NCI-H1436 treated with DMSO at 0.1 percent for 48 hours (cell line): ENCODE results near the gene IRX1.

Experiments used
- DNase-seq: peaks from one replicate; lab custom pipeline; 2025; lab: John Stamatoyannopoulos, UW

Gene IRX1

DNA sequence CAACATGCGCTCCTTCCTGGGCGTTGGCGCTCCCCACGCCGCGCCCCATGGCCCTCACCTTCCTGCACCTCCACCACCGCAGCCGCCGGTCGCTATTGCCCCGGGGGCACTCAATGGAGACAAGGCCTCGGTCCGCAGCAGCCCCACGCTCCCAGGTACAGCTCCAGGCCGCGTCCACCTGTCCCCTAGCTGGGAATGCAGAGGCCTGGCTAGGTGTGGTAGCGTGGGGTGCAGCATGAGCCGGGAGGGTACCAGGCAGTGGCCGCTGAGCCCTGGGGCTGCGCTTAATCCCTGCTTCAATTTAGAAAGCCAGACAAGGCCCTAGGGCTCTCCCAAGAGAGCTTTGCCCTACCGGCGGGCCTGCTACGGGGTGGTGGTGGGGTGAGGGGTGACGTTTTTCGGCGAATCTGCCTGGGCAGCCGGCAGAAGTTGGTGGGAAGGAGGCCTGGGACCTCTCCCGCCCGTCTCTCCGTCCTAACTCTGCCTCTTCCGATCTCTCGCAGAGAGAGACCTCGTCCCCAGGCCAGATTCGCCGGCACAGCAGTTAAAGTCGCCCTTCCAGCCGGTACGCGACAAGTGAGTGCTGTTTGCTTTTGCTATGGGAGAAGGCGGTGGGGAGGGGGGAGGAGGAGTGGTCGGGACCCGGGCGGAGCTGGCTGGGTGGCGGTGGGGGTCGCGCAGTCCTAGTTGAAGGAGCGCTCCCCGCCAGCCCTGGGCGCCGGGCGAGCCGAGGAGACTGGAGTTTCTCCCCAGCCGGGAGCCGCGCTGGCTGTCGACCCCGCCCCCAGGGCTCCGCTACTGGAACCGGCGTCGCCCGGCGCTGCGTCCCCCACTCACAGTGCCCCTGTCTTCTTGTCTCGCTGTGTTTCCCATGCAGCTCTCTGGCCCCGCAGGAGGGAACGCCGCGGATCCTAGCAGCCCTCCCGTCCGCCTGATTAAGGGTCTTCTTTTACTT lies 4.8 kb downstream of the IRX1 start:
- DNase-seq: no peak

DNA sequence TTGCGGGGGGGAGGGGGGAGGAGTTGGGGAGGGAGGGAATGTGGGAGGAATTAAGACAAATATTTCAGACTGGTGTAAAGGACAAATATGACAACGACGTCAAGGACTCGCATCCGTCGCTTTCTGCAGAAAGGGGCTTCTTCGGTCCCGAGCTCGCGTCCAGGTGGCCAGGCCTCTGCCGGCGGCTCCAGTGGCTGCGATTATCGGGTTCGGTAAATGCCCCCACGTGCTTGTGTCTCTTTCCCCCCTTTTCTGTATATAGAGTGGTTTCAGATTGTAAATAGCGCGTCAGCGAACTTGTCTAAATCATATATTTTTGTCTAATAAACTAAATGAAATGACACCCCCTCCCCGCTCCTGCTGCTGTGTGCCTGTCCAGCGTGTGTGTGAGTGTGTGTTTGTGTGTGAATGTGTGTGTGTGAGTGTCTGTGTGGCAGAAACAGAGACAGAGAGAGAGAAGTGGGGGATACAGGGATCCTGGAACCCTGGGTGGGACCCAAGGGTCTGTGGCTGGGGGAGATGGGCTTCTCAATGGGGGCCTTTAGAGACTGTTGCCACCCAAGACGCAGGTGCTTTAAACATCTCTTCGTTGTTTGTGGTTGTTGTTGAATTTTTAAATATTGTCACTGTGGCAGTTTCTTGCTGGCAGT lies 5.6 kb downstream of the IRX1 start:
- DNase-seq: no peak

DNA sequence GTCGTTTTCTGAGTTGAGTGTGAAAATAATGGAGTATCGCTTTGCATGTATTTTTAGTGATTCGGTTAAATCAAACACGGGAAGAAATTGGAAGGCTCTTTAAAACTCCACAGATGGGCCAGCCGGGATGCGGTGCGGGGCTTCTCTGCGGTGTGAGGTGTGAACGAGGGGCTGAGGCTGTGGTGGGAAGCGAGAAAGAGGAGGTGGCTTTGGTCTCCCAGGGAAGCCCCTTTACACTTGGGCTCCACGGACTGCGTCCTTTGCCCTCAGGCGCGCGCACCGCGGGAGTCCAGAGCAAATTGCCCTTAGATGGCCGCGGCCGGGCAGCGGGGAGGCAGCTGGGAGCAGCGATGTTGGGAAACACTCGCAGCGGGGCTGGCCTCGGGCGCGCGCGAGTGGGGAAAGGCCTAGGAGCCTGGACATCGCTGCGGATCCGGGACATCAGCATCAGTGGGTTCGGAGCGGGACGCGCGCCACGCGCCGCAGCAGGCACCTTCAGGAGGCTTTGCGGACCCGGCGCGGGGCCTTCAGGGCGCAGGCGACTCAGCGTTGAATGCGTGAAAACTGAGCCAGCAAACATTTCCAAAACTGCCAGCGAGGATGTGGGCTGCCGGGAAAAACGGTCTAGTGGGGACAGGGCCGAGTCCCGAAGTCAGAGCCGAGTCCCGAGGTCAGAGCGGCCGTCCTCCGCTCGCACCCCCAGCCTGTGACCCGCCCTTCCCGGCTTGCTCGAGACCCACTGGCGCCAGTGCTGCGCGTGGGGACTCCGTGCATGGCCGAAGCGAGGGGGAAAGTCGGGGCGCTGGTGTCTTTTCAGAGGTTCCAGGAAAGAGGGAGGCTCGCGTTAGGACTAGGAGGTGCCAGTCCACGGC lies 6.5 kb downstream of the IRX1 start:
- DNase-seq: no peak

DNA sequence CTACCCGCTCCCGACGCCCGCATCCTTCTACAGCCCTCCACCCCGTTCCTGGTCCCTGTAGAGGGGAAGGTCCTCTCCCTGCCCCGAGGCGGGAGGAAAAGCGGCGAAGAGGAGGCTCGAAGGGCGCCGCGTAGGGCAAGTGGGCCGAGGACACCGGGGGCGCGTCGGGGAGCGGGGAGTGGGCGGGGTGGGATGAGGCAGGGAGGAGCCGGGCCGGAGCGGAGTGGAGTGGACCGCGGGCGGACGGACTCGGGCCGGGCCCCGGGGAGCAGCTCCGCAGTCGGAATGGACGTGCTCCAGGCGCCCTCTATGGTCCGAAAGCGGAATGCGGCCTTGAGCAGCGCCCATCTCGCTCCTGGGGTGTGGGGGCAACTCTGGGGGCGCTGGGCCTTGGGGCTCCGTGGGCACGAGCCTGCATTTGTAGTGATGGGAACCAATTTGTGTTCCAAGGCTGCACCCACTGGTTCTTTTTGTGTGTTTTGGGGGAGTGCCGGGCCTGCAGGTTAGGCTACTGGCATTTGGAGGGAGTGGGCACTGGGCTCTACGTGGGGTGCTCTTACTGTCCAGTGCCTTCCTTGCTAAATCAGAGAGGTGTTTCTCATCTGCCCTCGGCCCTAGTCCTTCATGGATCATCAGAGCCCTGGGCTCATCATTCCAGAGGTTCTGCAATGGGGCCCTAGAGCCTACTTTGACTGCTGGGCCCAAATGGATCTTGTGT lies 7.3 kb downstream of the IRX1 start:
- DNase-seq: no peak

DNA sequence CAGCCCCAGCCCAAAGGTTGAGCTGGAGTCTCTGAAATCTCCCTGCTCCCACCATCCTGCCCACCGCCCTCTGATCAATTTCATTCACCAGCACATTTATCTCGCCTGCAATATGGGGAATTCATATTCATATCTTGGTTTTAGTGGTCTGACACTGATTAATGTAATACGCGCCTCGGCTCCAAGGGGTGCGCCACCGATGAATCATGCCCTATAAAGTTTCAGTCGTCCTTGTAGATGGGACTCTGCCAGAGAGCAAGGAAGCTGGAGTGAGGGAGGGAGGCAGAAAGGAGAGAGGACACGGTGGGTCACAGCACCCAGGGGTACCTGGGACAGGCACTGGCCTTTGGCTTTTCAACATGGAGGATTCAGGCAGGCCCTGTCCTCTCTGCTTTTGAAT lies 8.9 kb downstream of the IRX1 start:
- no peak for DNase-seq

DNA sequence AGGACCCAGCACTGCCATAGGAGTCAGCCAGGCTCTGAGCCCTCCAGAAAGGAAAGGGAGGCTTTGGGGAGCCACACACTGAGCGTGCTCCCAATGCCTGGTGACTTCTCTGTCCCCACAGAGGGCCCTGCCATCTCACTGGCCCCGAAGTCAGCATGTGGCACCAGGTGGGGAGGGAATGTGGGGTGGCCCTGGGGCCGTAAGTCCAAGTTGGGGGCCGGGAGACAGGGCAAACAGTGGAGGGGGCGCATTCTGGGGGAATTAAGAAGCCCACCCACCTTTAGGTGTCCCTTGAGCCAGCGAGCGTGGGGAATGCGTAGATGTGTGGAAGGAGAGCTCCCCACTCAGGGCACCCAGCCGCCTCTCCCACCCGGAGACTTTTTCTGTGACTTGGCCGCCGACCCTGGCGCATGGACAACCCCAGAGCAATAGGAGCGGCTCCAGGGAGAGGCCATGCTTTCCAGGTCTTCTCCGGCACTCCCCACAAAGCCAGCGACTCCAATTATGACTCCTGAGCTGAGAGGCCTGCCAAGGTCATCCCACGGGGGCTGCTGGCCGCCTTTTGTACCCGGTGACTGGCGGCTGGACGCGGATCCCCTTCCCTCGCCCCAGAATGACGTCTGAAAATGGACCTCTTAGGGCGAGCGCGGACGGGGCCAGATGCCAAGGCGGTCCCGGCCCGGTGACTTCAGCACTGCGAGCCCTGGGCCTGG lies 9.8 kb downstream of the IRX1 start:
- DNase-seq: no peak

DNA sequence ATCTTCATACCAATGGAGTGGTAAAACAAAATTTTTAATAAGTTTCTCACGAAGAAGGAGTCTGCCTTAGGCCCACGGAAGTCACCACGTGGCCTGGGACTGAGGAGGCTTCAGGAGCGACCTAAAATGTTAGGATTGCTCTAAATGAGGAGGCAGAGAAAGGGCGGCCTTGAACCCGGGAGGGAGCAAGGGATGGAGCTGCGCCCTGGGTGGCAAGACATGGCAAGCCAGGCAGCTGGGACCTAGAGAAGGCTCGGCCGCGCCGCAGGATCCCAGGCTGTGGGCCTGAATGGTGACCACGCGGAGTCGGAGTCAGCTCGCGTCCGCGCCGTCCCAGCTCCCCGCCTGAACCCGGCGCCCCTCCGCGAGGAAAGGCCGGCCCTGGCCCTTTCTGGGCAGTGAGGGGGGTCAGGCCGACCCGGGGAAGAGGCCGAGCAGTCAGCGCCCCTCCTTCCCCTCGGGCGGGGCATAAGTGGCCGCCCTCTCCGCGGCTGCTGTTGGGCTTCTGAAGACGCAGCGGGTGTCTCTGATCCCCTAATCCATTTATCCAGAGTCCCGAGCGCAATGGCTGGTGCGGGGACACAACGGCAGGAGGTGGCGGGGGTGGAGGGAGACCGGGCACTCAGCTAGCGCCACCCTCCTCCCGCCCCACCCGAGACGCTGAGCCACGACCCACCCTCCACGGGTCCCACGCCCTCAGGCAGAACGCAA lies 10.6 kb downstream of the IRX1 start:
- DNase-seq: no peak

DNA sequence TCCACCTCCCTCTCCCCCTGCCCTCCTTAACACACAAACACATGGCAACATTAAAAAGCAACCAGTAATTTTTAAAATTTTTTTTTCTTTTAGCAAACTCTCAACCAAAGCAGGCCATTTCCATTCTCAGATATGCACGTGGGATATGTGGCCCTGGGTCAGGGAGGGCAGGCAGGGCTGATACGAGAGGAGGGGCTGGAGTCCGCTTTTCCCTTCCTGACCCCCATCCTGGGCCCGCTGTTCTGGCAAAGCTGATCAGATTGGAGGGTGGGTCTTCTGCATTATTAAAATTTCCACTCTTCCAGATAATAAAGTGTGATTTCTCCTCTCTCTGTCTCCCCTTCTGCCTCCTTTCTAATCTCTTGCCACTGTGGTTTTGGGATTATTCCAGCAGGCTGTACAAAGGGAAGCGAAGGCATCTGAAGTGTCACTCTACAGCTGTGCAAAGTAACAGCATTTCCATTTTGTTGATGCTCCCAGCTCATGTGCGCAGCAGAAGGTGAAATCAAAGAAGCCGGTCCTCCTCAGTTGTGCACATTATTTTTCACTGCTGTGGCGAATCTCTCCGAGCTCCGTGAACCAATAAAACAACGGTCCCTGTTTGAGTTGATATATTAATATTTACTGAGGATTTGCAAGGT lies 12.0 kb downstream of the IRX1 start:
- no peak for DNase-seq

DNA sequence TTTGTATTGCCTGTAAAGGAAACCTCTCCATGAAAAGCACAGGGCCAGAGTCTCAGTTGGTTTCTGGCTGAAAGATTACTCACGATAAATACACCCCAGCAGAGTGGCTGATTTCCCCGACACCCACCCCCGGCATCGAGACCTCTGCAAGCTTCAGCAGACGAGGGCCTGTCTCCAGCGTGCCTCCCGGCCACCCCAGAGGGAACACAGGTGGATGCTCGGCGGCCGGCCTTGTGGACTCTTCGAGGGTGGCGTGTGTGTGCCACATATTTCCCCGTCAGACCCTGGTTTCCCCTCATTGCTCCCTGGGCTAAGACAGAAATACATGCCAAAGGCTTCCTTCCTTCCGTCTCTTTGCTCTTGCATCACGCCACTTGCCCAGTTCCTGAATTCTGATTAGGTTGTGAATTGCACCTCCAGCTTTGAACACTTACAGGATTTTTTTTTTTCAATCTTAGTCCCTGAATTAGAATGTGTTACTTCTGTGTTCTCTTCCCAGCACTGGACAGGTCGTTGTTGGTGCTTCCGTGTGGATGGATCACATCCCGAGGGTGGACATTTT lies 13.6 kb downstream of the IRX1 start:
- DNase-seq: no peak

DNA sequence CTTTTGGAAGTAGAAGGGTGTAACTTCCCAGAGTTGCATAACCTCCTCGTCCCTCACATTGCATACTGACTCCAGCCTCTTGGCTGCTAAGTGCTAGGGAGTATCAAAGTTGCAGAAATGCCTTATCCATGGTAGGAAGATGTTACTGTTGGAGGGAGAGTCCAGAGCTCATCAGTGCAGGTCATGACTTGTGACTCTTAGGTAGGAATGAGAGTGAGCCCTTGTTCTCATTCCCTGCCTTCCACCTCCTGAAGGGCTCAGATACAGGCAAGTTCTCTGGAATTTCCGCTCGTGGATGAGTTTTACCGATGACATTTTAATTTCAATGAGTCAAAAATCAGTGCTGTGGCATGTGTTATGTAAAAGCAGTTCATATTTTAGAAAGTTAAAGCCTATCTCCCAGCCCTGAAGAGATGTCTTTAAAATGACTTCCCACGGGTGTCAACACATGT lies 17.0 kb downstream of the IRX1 start:
- no peak for DNase-seq

DNA sequence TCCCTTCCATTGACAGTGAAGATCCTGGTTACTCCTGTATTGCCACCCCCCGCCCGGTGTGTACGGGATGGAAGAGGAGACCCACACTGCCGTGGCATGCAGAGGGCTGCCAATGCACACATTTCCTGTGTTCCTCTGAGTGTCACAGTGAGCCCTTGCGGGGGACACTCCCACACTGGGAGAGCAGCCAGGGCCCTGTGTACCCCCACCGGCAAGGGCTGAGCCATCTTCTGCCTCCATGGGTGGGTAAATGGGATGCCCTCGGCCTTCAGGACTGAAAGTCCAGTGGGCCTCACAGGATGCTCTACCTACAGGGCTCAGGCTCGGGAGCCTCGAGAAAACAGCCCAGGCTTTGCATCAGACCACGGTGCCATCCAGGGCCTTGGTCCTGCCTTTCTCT lies 18.1 kb downstream of the IRX1 start:
- no peak for DNase-seq

DNA sequence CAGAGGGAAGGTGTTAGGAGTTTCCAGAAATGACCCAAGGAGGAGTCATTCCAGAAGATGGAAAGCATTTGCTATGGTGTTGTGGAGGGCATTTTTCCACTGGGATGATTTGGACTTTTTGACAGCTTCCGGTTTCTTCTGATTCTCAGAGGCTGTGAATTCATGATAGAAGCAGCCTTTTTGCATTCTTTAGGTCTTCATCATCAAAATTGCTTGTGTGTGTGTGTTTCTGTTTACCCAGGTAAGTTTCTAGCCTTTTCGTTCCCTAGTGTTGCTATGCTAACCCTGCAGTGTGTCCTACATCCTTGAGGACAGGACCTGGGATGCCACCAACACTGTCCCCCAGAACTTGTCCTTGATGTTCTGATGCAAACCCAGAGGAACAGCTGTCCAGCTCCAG lies 19.6 kb downstream of the IRX1 start:
- DNase-seq: no peak

DNA sequence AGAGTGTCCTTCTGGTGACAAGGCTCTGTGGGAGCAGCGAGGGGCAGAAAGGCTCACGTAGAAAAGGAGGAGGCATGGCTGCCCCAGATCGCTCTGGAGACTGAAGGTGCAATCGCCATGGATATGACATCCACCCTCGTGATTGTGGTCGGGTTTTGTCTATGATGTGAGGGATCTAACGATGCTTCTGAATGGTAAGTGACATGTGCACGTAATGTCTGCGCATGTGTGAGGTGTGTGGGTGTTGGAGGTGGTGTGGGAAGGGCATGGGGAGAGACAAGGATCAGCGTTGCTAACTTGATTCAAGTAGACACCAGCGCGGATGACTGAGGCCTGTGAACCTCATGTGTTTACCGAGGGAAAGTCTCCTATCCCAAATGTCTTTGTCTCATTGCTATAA lies 20.2 kb downstream of the IRX1 start:
- no peak for DNase-seq

DNA sequence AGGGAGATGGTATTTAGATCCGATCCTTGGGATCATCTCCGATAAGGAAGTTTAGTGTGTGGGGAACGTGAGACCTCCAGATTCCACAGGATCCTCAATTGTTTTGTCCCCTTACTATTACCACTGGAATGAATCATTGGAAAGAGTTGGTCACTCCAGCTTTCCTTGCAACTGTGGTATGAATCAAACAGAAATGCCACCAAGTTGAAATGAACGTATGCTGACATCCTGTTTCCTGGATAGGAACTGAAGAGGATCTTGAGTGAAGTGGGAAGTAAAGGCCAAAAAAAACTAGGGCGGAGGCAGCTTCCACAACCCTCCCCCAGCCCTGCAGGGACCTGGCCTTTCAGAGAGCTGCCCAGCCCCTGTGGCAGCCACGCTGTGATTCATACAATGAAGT lies 23.9 kb downstream of the IRX1 start:
- DNase-seq: no peak

DNA sequence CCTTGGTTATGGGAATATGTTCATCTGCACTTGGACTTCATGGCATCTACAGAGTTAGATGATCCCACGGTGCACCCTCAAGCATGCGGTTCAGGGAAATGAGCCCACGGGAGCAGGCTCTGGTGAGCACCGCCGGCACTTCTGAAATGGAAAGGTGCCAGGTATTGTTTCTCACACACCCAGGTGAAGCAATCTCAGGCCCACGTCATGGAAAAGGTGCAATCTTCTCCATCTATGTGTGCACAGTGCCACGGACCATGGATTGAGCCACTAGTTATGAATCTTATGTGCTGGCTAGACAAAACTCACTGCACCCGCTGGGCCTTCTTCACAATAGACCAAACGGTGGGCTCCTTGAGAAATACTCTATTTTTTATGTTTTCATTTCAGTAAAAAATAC lies 27.3 kb downstream of the IRX1 start:
- DNase-seq: no peak

DNA sequence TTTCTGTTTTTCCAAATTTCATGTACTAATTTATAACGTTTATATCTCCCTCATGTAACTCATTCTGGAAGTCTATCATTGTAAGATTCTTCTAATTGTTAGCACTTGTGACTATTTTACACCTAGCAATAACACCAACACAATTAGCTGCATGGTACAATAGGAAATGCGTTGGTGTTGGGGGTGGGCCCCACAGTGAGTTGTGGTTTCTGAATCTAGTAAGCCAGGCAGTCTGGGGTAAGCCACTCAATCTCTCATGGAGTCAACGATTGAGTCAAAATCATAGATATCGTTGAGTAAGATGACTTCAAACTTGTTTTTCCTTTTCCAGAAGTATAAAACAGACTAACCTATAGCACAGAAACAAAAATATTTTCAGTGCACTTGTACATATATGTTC lies 30.0 kb downstream of the IRX1 start:
- no peak for DNase-seq

DNA sequence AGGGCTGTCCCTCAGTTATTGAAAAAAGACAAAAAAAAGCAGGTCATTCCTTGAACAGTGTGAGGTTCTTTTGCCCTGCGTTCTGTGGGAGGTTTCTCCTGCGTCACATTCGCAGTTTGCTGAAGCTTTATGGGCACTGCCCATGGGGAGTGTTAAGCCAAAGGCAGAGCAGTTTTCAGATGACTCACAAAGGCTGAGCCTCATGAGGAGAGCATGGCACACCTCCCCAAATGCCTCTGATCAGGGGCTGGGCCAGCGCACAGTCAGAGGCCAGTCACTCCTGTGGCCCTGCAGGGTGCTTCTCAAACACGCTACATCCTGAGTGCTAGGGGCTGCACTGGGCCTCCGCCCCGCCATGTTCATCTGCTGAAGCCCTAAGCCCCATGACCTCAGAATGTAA lies 38.4 kb downstream of the IRX1 start:
- DNase-seq: no peak

DNA sequence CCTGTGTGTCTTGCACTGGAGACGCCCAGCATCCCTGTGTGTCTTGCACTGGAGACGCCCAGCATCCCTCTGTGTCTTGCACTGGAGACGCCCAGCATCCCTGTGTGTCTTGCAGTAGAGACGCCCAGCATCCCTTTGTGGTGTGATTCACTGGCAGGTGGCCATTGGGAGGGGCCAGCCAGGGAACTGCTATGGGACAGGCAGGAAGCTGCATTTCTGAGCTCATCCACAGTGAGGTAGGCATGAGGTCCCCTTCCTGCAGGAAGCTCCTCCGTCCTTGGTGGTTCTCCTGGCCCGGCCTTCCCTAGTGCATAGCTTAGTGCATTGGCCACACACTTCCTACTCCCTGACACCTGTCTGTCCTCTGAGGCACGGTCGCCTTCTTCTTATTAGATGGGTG lies 43.5 kb downstream of the IRX1 start:
- no peak for DNase-seq

DNA sequence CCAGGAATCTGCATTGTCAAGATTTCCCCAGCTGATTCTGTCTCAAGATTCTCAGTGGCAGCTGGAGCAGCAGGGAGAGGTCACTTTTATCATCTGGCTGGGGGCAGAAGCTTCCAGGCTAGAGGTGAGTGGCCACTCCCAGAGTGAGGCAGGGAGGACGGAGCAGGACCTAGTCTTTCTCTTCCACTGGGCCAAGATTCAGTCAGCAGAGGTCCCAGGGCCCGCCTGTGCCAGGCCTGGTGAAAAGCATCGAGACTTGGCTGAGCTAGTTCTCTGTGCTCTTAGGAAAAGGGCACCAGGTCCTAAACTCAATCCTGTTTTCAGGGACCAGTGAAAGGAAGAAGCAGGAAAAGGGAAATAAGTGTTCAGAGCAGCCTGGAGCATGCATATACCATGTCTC lies 46.6 kb downstream of the IRX1 start:
- DNase-seq: no peak

DNA sequence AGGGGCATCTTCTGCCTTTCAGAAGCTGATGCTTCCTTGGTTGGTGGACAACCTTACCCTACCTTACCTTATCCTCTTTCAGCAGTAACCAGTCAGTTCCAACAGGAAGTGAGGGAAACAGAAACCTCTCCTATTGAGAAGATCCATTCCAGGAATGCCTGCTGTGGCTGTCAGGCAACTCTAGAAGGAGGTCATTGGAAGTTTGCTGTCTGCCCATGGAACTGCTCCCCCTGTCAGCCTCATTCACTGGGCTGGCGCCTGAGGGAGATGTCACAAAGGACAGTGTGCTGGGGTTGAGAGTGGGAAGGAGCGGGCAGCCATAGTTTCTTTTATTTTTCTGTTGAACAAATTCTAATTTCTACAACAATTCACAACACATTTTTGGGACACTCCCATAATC lies 54.7 kb downstream of the IRX1 start:
- no peak for DNase-seq
